RCC 7860 (cell line): ENCODE measurements around the gene MED9.
"Not testable (repeated sequence)": the region's sequence is repeated elsewhere in the genome, so short reads cannot be mapped to it uniquely, and the experiment has no call there.

Experiments used
- DNase-seq: peaks from one replicate; pipeline ENCODE4 v3.0.0-alpha.2; 2015; ENCODE audit warnings: low spot score
- FAIRE-seq: peaks from 2 replicates; lab custom pipeline; 2012; peaks lifted over from hg19 to GRCh38; lab: Jason Lieb, UNC

MED9 gene

GRCh38 chr17:17454700-17455099 lies 22.1 kb upstream of the MED9 start:
- DNase-seq, FAIRE-seq: not testable (repeated sequence)

- no peak for FAIRE-seq
- DNase-seq, result no peak
Measured at GRCh38 chr17:17455173-17455572, 21.6 kb upstream of the MED9 start.

- FAIRE-seq, result no peak
- DNase-seq, result no peak
Measured at GRCh38 chr17:17456251-17456650, 20.5 kb upstream of the MED9 start.

GRCh38 chr17:17457680-17458079 lies 19.1 kb upstream of the MED9 start:
- DNase-seq (no peak), FAIRE-seq (no peak)

GRCh38 chr17:17460038-17460437 lies 16.8 kb upstream of the MED9 start:
- DNase-seq, result no peak
- no peak for FAIRE-seq

- FAIRE-seq (no peak), DNase-seq (no peak)
Measured at GRCh38 chr17:17462048-17462824, 14.6 kb upstream of the MED9 start.

GRCh38 chr17:17463821-17464220 lies 13.0 kb upstream of the MED9 start:
- FAIRE-seq, result no peak

GRCh38 chr17:17465878-17466277 lies 10.9 kb upstream of the MED9 start:
- FAIRE-seq, DNase-seq: not testable (repeated sequence)

More at GRCh38 chr17:17463821-17464220, 13.0 kb upstream of the MED9 start:
- DNase-seq, result no peak

GRCh38 chr17:17466511-17466910 lies 10.3 kb upstream of the MED9 start:
- DNase-seq (no peak), FAIRE-seq (no peak)

GRCh38 chr17:17467016-17467415 lies 9.8 kb upstream of the MED9 start:
- FAIRE-seq (no peak), DNase-seq (no peak)

- no peak for DNase-seq
- no peak for FAIRE-seq
Measured at GRCh38 chr17:17467720-17468119, 9.1 kb upstream of the MED9 start.

GRCh38 chr17:17468217-17469010 lies 8.4 kb upstream of the MED9 start:
- FAIRE-seq (no peak), DNase-seq (no peak)

- FAIRE-seq (no peak), DNase-seq (no peak)
Measured at GRCh38 chr17:17469358-17469757, 7.4 kb upstream of the MED9 start.

GRCh38 chr17:17469996-17470395 lies 6.8 kb upstream of the MED9 start:
- no peak for FAIRE-seq
- DNase-seq, result no peak

- no peak for DNase-seq
Measured at GRCh38 chr17:17472333-17472920, 4.4 kb upstream of the MED9 start.

GRCh38 chr17:17474341-17474740 lies 2.5 kb upstream of the MED9 start:
- DNase-seq (no peak), FAIRE-seq (no peak)

More at GRCh38 chr17:17472333-17472920, 4.4 kb upstream of the MED9 start:
- FAIRE-seq, result no peak

- no peak for DNase-seq
- no peak for FAIRE-seq
Measured at GRCh38 chr17:17479209-17479608, 2.4 kb downstream of the MED9 start.

- FAIRE-seq, result no peak
- DNase-seq, result no peak
Measured at GRCh38 chr17:17480593-17481148, 3.9 kb downstream of the MED9 start.

- FAIRE-seq, result no peak
- no peak for DNase-seq
Measured at GRCh38 chr17:17481860-17482259, 5.1 kb downstream of the MED9 start.

GRCh38 chr17:17484451-17484899 lies 7.7 kb downstream of the MED9 start:
- DNase-seq (no peak), FAIRE-seq (no peak)

GRCh38 chr17:17485420-17485819 lies 8.6 kb downstream of the MED9 start:
- no peak for DNase-seq

More at GRCh38 chr17:17485420-17485819, 8.6 kb downstream of the MED9 start:
- no peak for FAIRE-seq
